AG04450 (cell line): ENCODE data around the gene LRRC36. TPM values are rescaled to one million over a fixed set of nuclear protein-coding genes. Genes with fewer than 3 reads are reported as not detected.
A peak's percentile ranks its signal among the peaks of the same experiment; 100 is the strongest.

Experiments used
- CTCF ChIA-PET: fragments of 300-600, 350-600 bp; formaldehyde crosslinking; extraction: SDS; loops from one replicate; lab custom pipeline; 2022; ENCODE audit warnings: antibody characterized with exemption, inconsistent platforms; lab: Charles Lee
- POLR2A ChIA-PET: fragments of 350-600 bp; formaldehyde crosslinking; extraction: SDS; loops from one replicate; lab custom pipeline; 2021; ENCODE audit warnings: antibody characterized with exemption, inconsistent platforms; lab: Yijun Ruan, JAX
- DNase-seq: peaks from one replicate; pipeline ENCODE4 v3.0.0-alpha.2; 2011; ENCODE audit warnings: low read depth, low spot score
- H3K27ac ChIP-seq: one replicate; pipeline ENCODE4 v1.5.1; 2012; ENCODE audit warnings: low read depth, low read length, control low read depth
- H3K27me3 ChIP-seq: one replicate; pipeline ENCODE4 v1.6.0; 2012; ENCODE audit warnings: low read length; ENCODE audit not compliant: control insufficient read depth, insufficient read depth
- H3K4me3 ChIP-seq: 2 replicates; pipeline ENCODE4 v1.5.1; 2011; ENCODE audit warnings: mild to moderate bottlenecking, low read depth, low read length, control low read depth
- H3K9me3 ChIP-seq: 2 replicates; pipeline ENCODE4 v1.5.1; 2012; ENCODE audit warnings: low read length; ENCODE audit not compliant: control insufficient read depth, insufficient read depth
- polyA plus RNA-seq: library from polyadenylated mRNA; depleted of rRNA; stranded (reverse); fragments of >200 nt; gene quantifications from 2 replicates; pipeline ENCODE4 v1.2.3, GENCODE V29; 2011
- TF ChIP-seq, protein P1 (sequence below): IDR thresholded peaks from 2 replicates; pipeline ENCODE4 v1.5.1; 2011; ENCODE audit warnings: low read depth, low read length, control low read depth, inconsistent platforms

Gene LRRC36
- polyA plus RNA-seq, 1 experiment = 0.41 TPM

DNA sequence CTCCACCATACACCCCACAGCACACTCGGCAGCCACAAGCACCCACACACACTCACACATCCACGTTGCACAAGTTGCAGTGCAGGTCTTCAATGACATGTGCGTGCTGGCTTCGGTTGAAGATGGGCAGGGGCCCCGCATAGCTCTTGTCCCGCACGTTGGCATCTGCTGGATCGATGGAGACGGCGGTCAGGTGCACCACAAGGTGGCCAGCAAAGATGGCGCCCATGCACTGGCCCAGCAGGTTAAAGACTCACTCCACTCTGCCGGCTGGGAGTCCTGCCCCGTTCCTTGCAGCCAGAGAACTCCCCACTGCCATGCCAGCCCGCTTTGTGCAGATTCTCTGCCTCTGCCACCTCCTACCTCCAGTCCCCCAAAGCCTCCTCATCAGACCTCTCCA lies 74.3 kb downstream of the LRRC36 start:
- CTCF ChIA-PET = no interaction called here
- Histone ChIP-seq H3K27ac (no peak overlapping the region), H3K9me3 (no peaks in the 10 kb centered on the region; the same call in 1 of the 2 replicates), H3K4me3 (no peak overlapping the region), H3K27me3 (no peaks in the 10 kb centered on the region)
- no peak for DNase-seq
- POLR2A ChIA-PET = no interaction called here
- TF ChIP-seq, protein P1, sequence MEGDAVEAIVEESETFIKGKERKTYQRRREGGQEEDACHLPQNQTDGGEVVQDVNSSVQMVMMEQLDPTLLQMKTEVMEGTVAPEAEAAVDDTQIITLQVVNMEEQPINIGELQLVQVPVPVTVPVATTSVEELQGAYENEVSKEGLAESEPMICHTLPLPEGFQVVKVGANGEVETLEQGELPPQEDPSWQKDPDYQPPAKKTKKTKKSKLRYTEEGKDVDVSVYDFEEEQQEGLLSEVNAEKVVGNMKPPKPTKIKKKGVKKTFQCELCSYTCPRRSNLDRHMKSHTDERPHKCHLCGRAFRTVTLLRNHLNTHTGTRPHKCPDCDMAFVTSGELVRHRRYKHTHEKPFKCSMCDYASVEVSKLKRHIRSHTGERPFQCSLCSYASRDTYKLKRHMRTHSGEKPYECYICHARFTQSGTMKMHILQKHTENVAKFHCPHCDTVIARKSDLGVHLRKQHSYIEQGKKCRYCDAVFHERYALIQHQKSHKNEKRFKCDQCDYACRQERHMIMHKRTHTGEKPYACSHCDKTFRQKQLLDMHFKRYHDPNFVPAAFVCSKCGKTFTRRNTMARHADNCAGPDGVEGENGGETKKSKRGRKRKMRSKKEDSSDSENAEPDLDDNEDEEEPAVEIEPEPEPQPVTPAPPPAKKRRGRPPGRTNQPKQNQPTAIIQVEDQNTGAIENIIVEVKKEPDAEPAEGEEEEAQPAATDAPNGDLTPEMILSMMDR = no peak

DNA sequence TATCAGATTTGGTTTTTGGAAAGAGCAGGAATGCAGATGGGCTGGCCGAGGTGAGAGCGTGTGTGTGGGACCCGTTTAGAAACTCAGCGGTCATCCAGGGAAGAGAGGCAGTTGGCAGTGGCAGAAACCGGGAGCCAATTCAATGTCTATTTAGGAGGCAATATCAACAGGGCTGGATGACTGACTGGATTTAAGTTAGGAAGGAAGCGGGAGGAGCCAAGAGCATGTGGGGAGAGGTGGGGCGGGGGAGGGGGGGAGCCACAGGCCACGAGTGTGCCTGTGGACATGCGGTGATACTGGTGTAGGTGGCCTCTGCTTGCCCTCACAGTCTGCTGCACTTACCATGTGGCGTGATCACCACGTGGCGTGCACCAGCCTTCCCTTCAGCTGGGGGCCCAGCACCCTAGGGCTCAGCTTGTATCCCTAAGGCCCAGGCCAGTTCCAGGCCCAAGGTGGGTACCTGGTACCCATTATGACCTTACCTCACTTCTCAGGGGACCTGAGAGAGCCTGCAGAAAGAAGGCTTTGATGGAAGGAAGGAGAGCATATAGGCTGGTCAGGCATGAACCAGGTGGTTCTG lies 77.5 kb downstream of the LRRC36 start:
- Histone ChIP-seq H3K4me3 (no peak overlapping the region), H3K9me3 (no peaks in the 10 kb centered on the region; the same call in 1 of the 2 replicates), H3K27ac (no peak overlapping the region), H3K27me3 (no peaks in the 10 kb centered on the region)
- ChIA-PET CTCF (no interaction called here), POLR2A (no interaction called here)
- DNase-seq = no peak
- TF ChIP-seq, protein P1 = no peak

DNA sequence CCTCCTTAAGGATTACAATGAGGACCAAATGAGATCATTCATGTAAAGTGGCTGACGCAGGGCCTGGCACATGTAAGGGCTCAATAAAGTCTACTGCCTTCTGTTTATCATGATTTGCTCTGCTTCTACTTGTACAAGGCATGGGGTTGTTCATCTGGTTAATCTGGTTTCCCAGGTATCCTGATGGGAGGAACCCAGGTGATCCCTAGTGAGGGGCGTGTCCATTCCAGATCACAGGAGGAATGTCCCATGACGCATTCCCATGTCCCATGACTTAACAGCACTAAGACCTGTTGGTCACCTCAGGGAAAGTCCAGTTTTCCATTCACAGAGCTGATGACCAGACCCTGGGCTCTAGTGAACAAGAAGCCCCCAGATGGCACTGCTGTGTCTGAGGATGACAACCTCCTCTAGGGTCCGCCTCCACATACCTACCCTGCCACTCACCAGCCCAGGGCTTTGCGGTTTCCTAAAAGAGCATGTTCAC lies 78.2 kb downstream of the LRRC36 start:
- no peak overlapping the region for H3K27ac ChIP-seq
- ChIA-PET POLR2A (no interaction called here), CTCF (no interaction called here)
- no peaks in the 10 kb centered on the region; the same call in 1 of the 2 replicates for H3K9me3 ChIP-seq
- no peak for DNase-seq
- no peak overlapping the region for H3K4me3 ChIP-seq
- H3K27me3 ChIP-seq = no peaks in the 10 kb centered on the region
- TF ChIP-seq, protein P1 = no peak

DNA sequence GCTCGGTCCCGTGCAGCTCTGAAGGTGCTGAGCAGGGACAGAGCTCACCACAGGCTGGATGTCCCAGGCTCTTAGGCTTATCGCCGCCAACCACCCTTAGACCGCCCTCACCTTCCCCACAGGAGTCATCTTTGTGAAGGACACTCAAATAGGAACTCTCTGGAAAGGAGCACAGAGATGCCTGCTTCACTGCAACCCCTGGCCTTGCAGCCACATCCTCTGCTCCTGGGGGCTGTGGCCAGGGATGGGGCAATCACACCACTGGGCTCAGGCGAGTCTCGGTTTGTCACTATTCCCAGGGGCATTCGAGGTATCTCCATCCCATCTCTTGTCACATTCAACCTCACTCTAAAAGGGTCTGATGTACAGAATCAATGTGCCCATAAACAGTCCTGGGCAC lies 78.7 kb downstream of the LRRC36 start:
- ChIA-PET POLR2A (no interaction called here), CTCF (no interaction called here)
- TF ChIP-seq, protein P1 = no peak
- no peaks in the 10 kb centered on the region; the same call in 1 of the 2 replicates for H3K9me3 ChIP-seq
- DNase-seq = no peak
- no peak overlapping the region for H3K4me3 ChIP-seq
- H3K27me3 ChIP-seq = no peaks in the 10 kb centered on the region
- H3K27ac ChIP-seq = no peak overlapping the region

DNA sequence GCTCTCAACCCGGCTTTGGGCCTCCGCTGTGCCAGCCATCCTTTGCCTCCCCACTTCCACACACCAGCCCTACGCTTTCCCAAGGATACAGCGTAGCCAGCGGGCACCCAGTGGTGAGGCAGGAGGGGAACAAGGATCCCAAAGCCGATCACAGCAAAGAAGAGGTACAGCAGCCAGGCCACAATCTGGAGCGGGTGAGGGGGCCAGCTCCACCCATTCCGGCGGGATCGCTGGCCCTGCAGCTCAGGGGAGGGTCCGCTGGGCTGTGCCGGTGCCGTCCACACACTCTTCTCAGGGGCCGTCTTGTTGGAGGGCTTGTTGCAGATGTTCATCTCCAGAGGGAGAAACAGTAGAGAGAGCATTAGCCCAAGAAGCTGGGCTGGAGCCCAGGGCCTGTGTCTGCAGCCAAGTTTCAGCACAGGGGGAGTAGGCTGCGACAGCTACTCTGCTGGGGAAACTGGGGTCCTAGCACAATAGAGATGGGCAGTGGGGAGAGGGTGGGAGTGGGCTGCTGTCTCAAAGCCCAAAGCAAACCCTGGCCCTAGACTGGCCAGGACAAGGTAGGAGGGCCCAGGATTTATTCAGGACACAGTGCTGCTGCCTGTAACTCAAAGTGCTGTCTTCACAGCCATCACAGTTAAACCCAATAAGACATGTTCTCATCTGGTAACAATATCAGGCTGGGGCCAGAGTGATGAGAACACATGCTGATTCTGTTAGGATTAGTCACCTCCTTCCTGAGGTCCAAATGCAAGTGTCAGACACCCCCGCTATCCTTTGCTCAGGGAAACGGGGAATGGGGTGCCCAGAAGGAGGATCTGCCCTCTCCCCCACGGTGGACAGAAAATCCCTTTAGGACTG lies 79.7 kb downstream of the LRRC36 start:
- Histone ChIP-seq H3K9me3 (no peaks in the 10 kb centered on the region; the same call in 1 of the 2 replicates), H3K4me3 (no peak overlapping the region), H3K27ac (peak overlapping the region; percentile 88), H3K27me3 (no peaks in the 10 kb centered on the region)
- ChIA-PET POLR2A (no interaction called here), CTCF (interaction anchor here (1.1 to 1.7 kb wide), 2 partner anchors 10 to 13 kb away, joined by 3 to 6 read pairs; partner anchors contain the start of genes TPPP3 and ZDHHC1)
- DNase-seq = peak; percentile 57
- TF ChIP-seq, protein P1 = no peak
